Left kidney (tissue), 2 donors: ENCODE results near the gene CYP26B1. TPM values are rescaled to one million over a fixed set of nuclear protein-coding genes. Genes with fewer than 3 reads are reported as not detected.

ENCODE experiments used
- DNase-seq: peaks from one replicate; pipeline ENCODE4 v3.0.0-alpha.2; 2013
- polyA plus RNA-seq: library from polyadenylated mRNA; unstranded; fragments of 120-200 nt; gene quantifications from one replicate; pipeline ENCODE4 v1.2.1, GENCODE V29; 2013; ENCODE audit not compliant: insufficient read length

CYP26B1 gene
- polyA plus RNA-seq, 1 donor = 13.8 TPM

DNA sequence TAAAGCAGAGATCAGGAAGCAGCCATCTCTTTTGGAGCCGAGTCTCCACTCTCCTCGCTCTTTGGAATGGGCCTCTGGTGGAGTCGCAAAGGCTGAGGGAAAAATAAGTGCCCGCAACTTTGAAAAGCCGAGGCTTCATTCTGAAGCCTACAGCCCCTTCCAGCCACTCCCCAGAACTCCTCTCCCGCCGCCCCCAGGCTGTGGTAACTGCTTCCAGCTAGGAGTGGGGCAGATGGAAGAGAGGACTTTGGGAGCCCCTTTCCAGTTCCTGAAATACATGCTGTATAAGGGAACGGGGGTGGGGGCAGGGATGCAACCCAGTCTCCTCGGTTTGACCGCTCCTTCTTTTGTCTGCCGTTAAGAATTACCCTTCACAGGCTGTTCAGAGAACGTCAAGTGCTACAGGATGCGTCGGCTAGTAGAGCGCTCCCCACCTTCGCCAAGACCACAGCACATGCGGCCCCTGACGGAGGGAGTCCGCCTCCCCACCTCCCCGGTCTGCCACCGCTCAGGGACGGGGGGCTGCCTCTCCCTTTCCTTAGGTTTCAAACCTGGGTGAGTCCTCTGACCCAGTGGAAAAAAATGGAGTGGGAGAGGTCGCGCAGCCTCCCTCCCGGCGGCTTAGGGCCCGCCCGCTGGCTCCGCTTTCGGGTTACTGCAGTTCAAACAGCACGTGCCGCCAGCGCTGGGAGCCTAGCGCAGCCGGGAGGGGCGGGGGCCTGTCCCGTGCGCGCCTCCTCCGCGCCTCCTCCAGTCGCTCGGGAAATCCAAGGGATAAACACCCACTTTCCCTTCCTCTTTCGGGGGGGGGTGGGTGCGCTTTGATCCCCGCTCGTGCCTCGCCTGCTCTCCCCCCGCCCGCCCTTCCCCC, 4.9 kb downstream of the CYP26B1 start:
- DNase-seq = no peak

GRCh38 chr2:72141881-72142451, 5.7 kb downstream of the CYP26B1 start:
- no peak for DNase-seq

DNA sequence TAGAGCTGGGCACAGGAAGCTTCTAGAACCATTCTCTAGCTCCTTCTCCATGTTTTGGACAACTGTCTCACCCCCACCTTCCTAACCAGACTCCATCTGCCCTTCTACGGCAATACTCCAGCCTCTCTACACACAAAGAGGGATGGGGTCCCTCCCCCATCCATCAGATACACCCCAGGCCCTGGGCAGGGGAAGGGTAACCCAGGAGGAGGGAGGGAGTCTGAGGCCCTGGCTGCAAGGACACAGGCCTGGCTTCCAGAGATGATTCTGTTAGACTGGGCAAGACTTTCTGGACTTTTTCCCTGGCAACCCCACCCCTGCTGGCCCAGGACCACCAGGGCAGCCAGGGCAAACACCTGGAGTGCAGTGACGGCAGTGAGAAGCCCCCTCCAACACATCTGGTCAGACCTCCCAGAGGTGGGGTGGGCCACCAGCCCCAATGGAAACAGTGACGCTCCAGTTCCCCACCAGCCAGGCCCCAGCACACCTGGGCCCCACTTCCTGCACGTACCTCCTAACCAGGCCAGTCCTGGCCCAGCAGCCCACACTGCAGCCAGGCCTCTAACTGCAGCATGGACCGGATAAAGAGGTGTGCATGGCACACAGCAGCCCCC, 6.5 kb downstream of the CYP26B1 start:
- no peak for DNase-seq

GRCh38 chr2:72140621-72140960, 7.1 kb downstream of the CYP26B1 start:
- DNase-seq = no peak

- no peak for DNase-seq
These were observed 7.6 kb downstream of the CYP26B1 start for GRCh38 chr2:72139874-72140620.

- no peak for DNase-seq
These were observed 8.2 kb downstream of the CYP26B1 start for GRCh38 chr2:72139471-72139873.

DNA sequence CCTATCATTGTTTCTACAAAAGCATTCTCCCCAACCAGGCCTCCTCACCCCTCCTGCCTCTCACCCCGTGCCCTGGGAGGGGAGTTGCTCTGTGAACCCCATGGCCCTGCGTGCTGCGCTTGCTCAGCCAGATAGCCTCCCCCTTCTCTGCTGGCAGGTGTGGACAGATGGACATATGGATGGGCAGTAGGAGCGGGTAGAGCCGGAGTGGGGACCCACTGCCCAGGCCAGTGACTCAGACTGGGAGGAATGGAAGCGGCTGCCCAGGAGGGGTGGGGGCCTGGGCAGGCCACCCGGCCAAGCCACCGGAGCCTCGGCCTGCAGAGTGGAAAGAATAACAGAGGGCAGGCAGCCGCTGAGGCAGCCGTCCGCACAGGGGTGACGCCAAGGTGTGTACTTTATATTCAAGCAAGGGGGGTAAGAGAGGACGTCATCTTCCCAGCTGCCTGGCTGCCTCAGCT, 8.7 kb downstream of the CYP26B1 start:
- DNase-seq = no peak

- no peak for DNase-seq
These were observed 9.4 kb downstream of the CYP26B1 start for GRCh38 chr2:72138011-72138881.

- no peak for DNase-seq
These were observed 10.1 kb downstream of the CYP26B1 start for GRCh38 chr2:72137498-72138010.

DNA sequence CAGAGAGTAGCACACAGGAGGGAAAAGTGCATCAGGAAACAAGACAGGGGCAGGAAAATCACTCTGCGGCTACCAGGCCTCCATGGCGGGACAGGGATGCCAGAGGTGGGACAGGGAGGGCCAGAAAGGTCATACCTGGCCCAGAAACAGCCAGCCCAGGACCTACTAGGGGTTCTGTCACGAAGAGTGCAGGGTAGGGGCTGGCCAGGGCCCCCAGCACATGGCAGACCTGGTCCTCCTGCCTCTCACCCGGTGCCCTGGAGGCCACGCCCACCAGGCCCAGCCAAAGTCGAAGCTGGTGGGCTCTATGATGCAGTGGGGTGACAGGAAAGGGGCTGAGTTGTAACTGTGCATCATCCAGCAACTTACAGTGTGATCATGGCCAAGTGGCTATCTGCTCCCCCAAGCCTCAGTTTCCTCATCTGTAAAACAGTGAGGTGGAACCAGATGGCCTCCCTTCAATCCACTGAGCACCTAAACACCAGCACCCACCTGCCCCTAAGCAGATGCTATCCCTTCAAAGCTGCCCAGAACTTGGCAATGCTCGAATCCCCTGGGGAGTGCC, 10.6 kb downstream of the CYP26B1 start:
- DNase-seq = no peak

GRCh38 chr2:72136331-72136730, 11.3 kb downstream of the CYP26B1 start:
- no peak for DNase-seq

DNA sequence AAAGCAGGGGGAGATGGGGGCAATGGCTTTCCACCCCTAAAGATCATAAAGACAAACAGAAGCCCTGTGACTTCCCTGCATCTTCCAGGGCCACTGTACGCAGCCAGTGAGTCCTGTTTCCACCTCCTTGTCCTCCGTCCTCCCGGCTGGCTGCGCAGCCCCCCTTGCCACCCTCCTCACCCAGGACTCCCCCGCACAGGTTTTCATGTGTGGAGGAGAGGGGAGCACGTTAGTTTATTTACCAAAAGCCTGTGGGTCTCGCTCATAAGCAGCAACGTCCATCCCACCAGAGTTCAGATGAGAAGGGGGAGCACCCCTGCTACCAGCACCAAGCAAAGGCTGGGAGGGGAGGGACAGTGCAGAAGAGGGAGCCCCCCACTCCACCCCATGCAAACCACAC, 11.7 kb downstream of the CYP26B1 start:
- no peak for DNase-seq

DNA sequence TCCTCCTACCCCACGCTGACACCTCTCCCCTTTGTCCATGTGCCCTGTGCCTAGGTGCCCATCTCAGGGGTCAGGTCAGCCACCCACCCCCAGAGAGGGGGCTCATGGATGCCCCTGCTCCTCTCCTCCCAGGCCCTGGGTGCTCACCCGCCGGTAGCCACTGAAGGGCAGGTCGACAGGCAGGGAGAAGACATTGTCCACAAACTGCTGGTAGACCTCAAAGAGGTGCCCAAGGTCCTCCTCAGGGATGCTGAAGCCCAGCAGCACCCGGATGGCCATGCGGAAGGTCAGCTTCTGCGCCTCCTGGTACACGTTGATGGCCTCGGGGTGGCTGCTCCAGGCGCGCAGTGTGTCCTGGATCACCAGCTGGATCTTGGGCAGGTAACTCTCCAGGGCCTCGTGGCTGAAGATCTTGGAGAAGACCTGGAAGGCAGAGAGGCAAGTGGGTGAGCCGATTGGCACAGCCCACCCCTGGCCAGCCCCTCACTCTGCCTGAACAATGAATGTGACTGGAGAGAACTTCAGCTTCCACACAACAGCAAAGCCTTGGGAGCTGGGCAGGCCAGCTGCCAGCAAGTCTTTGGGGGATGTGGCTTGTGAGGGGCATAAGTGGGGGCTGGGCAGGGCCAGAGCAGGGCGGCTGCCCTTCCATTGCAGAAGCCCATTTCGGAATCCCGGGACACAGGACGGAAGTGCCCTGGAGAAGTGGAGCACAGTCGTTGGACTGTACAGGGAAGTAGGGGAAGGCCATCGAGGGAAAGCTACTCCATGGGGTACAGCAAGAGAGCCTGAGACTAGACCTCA, 12.5 kb downstream of the CYP26B1 start:
- no peak for DNase-seq

DNA sequence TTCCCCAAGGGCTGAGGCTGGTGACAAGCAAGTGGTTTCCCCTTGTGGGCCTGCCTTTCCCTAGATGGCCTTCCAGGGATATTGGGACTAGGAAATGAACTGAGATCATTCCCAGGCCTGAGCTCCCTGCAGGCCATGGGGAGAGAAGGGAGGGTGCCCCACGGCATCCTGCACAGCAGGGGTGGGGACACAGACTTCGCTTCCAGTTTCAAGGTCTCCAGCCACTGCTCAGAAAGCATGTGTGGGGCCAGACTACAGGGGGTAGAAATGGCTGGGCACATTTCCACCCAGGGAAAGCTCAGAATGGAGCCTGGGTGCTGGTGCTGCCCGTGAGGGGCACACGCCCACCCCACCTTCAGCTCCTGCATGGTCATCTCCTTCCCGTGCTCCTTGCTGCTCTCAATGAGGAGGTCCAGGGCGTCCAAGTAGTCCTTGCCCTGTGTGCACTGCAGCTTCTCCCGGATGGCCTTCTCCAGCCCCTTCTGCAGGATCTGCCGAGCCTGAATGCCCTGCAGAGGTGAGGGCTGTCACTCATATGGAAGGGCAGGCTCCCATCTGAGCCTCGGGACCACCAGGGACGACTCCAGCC, 13.2 kb downstream of the CYP26B1 start:
- DNase-seq = no peak

DNA sequence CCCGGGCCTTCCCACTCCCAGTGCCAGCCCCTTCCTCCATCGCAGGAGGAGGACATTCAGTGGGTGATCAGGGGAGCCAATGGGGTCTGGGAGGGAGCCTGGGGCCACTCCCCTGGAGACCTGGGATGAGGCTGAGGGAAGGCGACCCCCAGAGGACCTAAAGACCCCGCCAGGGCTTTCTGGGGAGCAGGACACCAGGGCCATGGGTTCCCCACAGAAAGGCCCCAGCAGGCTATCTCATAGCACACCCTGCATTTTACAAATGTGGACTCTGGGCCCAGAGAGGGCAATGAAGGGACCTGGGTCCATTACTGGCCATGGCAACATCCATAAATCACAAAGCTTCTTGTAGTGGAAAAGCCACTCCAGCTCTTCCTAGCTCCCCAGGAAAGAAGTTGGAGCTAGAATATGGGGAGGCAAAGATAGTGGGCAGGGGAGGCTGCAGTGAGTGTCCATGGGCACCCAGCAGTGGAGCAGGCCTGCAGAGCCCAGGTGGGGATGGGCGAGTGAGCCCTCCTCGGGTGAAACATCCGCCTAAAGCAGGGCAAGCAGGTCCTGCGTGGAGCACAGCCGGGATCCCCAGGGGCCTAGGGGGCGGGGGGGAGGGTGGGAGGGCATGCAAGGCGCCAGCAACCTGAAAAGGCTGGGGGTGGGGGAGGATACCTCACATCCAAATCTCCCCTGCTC, 13.8 kb downstream of the CYP26B1 start:
- DNase-seq = no peak

- no peak for DNase-seq
These were observed 14.5 kb downstream of the CYP26B1 start for GRCh38 chr2:72132981-72133720.

GRCh38 chr2:72131916-72132841, 15.5 kb downstream of the CYP26B1 start:
- no peak for DNase-seq
